ENCODE data around the gene NDUFB1.

The NDUFB1 gene

DNA sequence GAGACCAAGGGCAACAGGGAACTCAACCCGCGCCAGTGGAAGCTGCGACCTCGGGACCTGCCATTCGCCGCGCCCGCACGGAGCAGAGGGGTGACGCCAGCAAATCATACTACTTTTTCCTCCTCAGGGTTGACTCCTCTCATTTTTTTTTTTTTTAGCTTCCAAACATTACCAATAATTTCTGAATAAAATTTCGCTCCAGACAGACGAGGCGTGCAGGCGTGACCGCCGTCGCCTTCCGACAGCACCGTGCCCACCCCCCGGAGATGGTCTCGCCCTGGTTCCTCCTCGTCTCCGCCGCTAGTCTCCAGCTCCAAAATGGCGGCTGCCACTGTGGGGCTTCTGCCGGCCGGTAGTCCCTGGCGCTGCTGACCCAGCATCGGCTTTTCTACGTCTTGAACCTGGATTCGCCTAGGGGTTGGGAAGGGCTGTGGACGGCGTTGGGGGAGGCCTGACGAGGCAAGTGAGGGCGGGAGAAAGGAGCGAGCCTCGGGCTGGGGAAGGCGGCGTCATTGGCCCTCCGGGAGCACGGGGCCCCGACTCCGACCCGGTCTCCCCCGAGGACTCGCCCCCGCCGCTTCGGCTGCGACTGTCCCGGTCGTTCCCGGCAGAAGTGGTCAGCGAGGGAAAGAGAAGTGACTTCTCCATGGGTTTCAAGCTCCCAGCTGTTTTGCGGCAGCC lies at the start of gene NDUFB1, which contains the start of gene CPSF2:
TSS of gene NDUFB1 (minus strand) at position 37 of the 681 bp plus-strand sequence. CDS start 4,069 bp downstream, outside the sequence.
TSS of gene CPSF2 (plus strand) at position 300 of the 681 bp plus-strand sequence. CDS start 9,016 bp downstream, outside the sequence.
- DNase-seq, result peak; percentile 79

DNA sequence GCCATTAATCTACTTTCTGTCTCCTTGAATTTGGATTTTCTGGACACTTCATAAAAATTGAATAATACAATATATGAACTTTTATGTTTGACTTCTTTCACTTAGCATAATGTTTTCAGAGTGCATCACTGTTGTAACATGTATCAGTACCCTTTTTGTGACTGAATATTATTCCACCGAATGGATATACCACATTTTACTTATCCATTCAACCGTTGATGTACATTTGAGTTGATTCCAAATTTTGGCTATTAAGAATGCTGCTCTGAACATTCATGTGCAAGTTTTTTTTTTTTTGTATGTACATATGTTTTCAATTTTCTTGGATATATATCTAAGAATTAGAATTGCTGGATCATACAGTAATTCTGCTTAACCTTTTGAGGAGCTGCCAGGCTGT lies 43.5 kb upstream of the NDUFB1 start:
- DNase-seq, result no peak

DNA sequence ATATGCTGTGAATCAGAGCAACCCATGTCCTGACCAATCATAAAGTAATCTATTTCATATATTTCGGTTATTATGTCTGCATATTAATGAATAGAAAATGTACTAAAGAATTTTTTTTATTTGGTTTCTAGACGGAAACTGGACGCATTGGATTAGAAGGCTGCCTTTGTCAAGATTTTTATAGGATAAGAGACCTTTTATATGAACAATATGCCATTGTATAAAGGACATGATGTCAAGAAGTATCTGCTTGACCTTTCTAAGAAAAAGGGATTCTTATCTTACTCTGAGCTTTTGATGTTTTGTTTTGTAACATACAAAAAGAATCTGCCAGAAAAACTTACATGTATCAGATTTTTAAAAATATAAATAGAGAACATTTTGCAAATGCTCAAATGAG lies 40.0 kb upstream of the NDUFB1 start:
- DNase-seq, result no peak

DNA sequence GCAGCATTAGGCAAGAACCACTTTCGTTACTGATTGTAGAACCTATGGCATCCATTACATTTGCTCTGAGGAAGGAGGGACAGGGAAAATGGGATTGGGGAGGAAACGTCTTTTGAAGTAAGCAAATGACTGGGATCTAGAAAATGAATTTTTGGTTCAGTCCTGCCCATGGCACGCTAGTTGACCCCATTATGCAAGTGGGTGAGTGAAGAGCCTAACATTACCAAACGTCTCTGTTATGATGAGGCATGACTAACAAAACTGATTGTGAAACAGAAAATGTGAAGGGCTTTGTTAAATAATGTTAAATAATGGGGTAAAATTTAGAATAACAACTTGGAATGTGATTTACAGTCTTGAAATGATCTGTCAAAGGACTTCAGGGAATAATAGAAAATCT lies 39.1 kb upstream of the NDUFB1 start:
- DNase-seq, result no peak

GRCh38 chr14:92154283-92154942 lies 32.9 kb upstream of the NDUFB1 start:
- DNase-seq, result no peak

- no peak for DNase-seq
Measured at GRCh38 chr14:92153581-92153980, 32.1 kb upstream of the NDUFB1 start.

DNA sequence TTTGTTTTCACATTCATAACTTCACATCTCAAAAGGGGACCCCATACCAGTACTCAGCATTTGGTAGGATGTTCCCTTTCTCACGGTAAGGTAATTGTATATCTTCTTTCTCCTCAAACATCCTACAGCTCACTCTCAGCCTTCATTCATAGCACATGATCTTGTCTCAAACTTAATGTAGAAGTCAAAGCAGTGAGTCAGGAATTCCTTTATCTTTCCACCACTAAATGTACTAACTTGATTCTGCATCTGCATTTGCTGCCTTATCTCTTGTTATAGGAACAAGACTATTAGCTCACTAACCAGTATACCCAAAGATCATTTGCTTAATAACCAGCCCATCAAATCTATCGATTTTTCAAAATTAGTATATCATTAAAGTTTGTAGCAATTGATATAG lies 23.2 kb upstream of the NDUFB1 start:
- DNase-seq, result no peak

DNA sequence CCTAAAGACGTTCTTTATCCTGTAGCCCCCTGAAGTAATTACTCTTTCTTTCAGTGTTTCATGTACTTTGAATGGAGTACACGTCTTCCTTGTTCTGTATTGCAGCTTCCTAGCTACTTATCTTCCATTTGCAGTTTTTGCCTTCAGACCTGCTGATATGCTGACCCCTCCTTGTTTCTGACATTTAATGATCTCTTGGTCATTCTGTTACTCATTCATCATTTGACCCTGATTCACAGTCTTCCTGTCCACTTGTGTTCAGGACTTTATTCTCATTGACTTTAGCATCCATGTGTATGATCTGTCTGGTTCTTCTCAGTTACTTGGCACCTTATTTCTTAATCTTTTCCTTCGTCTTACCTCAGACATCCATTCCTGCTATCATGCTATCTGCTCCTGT lies 22.5 kb upstream of the NDUFB1 start:
- DNase-seq, result no peak

- DNase-seq, result no peak
Measured at GRCh38 chr14:92143309-92143708, 21.8 kb upstream of the NDUFB1 start.

DNA sequence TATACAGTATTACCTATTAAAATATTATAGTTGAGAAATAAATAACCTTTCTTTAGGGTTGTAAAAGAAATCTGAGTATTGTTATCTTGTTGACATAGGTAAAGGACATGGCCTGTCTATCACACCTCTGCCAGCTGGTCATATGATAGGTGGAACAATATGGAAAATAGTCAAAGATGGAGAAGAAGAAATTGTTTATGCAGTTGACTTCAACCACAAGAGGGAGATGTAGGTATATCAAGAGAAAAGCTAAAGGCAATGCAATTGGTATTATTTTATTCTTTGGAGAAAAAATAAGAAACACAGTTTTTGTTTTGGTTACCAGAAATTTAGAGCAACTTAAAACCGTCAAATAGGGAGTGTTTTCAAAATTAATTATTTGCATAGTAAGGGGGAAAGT lies 13.8 kb upstream of the NDUFB1 start:
- no peak for DNase-seq

GRCh38 chr14:92134456-92134855 lies 12.9 kb upstream of the NDUFB1 start:
- no peak for DNase-seq

- no peak for DNase-seq
Measured at GRCh38 chr14:92122761-92123160, 1.3 kb upstream of the NDUFB1 start.

- DNase-seq, result no peak
Measured at GRCh38 chr14:92122351-92122677, 808 bp upstream of the NDUFB1 start.

GRCh38 chr14:92121207-92121669 lies 268 bp downstream of the NDUFB1 start:
- DNase-seq, result no peak

DNA sequence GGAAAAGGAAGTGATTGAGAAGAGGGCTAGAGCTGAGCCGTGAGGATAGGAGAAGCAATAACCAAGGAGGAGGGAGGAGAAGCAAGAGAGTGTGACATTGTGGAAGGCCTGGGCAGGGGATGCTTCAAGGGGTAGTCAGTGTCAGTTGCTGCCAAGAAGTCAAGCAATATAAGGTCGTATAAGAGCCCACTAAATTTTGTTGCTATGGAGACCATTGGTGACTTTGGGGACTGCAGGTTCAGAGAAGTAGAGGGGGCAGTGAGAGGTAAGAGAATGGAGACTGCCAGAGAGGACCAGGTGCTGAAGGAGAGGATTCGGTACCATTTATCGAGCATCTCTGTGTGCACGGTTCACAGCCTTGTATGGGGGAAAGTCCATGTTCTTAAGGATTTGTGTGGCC lies 12.0 kb downstream of the NDUFB1 start:
- DNase-seq, result no peak

GRCh38 chr14:92108345-92109254 lies 12.9 kb downstream of the NDUFB1 start:
- no peak for DNase-seq

GRCh38 chr14:92106143-92106926 lies 15.2 kb downstream of the NDUFB1 start, which contains the start of gene ATXN3:
Gene ATXN3 (minus strand): TSS chr14:92106582. CDS start chr14:92106552, 30 bp downstream.
- DNase-seq, result peak; percentile 91

- no peak for DNase-seq
Measured at GRCh38 chr14:92105893-92106142, 15.7 kb downstream of the NDUFB1 start.

DNA sequence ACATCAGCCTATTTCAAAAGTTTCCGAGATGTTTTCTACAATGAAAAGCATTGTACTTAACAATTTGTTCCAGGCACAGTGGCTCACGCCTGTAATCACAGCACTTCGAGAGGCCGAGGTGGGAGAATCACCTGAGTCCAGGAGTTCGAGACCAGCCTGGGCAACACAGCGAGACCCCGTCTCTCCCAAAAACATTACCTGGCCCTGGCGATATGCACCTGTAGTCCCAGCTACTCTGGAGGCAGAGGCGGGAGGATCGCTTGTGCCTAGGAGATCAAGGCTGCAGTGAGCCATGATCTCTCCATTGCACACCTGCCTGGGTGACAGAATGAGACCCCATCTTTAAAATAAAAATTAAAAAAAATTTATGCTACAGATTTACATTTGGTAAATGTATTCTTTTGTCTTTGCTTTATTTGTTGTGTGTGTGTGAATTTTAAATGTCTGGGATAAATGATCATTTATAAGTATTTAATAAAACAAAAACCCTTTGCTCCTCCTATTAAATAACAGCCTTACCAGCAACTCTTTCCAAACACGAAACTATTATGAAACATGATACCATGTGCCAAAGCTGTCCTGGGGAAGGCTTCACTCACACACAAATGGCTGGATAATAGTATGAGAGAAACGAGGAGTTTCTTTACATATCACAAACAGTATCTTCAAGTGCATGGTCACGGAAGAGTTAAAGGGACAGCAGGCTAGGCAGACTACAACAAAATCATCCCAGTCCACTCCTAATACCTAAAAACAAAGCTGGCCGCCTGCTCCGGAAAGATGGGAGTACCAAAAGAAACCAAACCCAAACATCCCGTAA lies 16.2 kb downstream of the NDUFB1 start:
- no peak for DNase-seq

- DNase-seq, result no peak
Measured at GRCh38 chr14:92103363-92103989, 18.0 kb downstream of the NDUFB1 start.

- DNase-seq, result no peak
Measured at GRCh38 chr14:92099802-92100201, 21.7 kb downstream of the NDUFB1 start.

All from activated effector memory CD4-positive, alpha-beta T cell treated with Interleukin-2 at 50 U/mL for 16 hours (primary cell).